22Rv1 (cell line): ENCODE results near the gene PER3.
"Not testable (repeated sequence)": the region's sequence is repeated elsewhere in the genome, so short reads cannot be mapped to it uniquely, and the experiment has no call there.

ENCODE experiments used
- H3K27ac ChIP-seq: fragments of 450-650 bp; 2 replicates; pipeline ENCODE4 v1.5.1; 2017
- CTCF ChIP-seq: fragments of 450-650 bp; IDR thresholded peaks from 2 replicates; pipeline ENCODE4 v1.5.1; 2017; ENCODE audit warnings: mild to moderate bottlenecking
- ZFX ChIP-seq: fragments of 450-650 bp; IDR thresholded peaks from 2 replicates; pipeline ENCODE4 v1.6.1; 2017; ENCODE audit warnings: antibody characterized with exemption, borderline replicate concordance

The PER3 gene

GRCh38 chr1:7786795-7787194 lies 2.7 kb downstream of the PER3 start:
- H3K27ac ChIP-seq, result no peak overlapping the region
- TF ChIP-seq CTCF, result no peak
- TF ChIP-seq ZFX, result no peak

GRCh38 chr1:7789828-7790227 lies 5.7 kb downstream of the PER3 start:
- TF ChIP-seq ZFX (no peak), CTCF (no peak)
- H3K27ac ChIP-seq, result no peak overlapping the region

DNA sequence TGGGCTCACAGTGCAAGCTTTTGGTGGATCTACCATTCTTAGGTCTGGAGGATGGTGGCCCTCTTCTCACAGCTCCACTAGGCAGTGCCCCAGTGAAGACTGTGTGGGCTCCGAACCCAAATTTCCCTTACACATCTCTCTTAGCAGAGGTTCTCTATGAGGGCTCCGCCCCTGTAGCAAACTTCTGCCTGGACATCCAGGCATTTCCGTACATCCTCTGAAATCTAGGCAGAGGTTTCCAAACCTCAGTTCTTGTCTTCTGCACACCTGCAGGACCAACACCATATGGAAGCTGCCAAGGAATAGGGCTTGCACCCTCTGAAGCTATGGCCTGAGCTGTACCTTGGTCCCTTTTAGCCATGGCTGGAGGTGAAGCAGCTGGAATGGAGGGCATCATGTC lies 6.9 kb downstream of the PER3 start:
- H3K27ac ChIP-seq, result not testable (repeated sequence)

- H3K27ac ChIP-seq, result no peak overlapping the region
- TF ChIP-seq ZFX, result no peak
These were observed 11.3 kb downstream of the PER3 start for GRCh38 chr1:7795406-7795805.

DNA sequence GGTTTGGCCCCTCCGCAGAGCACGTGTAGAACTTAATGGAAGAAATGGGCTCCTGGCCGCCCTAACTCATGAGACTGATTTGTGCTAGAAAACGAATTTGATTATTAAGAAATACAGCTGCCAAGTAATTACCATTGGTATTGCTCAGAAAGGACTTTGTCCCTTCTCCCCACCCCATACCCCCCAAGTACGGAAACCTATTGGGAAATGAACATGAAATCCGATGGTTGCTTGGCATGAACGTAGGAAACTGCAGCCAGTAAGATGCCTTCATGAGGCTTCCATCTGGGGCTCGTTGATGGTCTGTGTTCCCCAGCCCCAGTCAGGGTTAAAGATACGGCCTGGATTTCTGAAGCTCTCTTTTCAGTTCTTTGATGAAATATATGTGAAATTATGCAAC lies 21.4 kb downstream of the PER3 start:
- TF ChIP-seq CTCF, result no peak
- TF ChIP-seq ZFX, result no peak

DNA sequence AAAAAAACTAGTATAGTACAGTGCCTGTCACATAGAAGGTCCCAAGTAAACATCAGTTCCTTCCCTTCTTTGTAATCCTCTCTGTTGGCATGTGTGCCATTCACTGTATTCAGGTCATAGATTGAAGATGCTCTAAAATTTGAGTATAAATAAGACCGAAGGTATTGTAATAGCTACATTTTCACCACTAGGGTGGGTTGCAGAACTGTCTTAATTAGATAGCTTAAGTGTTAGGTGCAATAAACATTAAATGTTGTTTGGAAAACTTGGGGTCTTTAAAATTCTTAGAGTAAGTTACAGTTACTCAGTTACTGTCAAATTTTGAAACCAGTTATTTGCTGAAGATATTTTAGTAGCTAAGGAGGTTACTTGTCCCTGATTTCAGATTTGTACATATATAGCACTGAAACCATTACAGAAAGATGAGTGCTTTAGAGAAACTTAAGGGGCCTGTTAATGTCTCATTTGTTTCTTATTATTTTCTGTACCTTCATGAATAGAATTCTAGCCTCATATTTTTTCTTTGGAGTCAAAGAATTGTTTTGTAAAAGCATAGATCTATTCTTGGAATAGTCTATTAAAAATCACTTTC lies 24.3 kb downstream of the PER3 start:
- no peak for TF ChIP-seq ZFX
- TF ChIP-seq CTCF, result peak; percentile 69
- no peak overlapping the region for H3K27ac ChIP-seq

More for the DNA sequence above, 21.4 kb downstream of the PER3 start:
- no peak overlapping the region for H3K27ac ChIP-seq

DNA sequence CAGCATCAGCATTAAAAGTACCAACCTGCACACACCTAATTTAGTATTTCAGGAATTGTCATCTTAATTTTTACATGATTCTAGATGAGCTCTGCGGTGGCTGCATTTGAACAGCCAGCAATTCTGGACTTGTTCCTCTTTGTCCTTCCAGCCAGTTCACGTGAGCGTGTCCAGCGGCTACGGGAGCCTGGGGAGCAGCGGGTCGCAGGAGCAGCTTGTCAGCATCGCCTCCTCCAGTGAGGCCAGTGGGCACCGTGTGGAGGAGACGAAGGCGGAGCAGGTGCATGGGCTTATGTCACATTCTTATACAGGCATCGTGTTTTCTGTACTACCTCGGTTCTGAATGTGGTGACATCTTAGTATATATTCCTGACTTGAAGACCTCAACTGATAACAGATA lies 25.7 kb downstream of the PER3 start:
- H3K27ac ChIP-seq, result no peak overlapping the region
- TF ChIP-seq ZFX (no peak), CTCF (no peak)

DNA sequence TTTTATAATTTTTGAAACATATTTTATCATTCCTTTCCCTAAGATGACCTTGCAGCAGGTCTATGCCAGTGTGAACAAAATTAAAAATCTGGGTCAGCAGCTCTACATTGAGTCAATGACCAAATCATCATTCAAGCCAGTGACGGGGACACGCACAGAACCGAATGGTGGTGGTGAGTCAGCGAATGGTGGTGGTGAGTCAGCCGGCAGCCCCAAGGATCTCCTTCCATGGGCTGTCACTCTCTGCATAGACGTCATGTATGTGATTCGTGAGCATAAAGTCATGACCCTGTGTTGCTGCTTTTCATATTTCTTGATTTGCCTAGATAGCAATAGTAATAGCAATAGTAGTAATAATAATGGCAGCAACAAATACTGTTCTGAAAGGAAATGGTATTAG lies 26.3 kb downstream of the PER3 start:
- H3K27ac ChIP-seq, result no peak overlapping the region

More for the DNA sequence above, 26.3 kb downstream of the PER3 start:
- TF ChIP-seq CTCF, result no peak
- no peak for TF ChIP-seq ZFX
